ENCODE measurements around the gene EPSTI1.

DNA sequence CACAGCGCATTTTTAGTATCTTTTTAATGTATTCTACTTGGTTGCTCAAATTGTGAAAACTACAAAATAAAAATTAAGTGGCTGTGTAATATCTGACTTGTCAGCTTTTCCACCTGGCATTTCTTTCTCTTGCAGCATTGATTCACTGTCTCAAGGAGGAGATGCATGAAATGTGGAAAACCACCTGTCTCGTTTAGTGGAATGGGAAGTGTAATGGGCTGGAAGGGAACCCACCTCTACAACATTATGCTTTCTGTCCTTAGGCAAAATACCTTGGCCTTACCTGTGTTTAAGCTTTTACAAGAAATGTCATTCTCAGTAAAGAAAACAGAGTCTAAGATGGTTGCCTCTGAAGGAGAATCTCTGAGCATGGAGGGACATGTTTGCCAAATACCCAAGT is 142.8 kb downstream of the EPSTI1 start:
- no peak for TF ChIP-seq CTCF (IDR thresholded peaks at IDR 0.05)
- TF ChIP-seq POLR2AphosphoS5 (IDR thresholded peaks at IDR 0.05): no peak
- no peak for TF ChIP-seq EP300 (IDR thresholded peaks at IDR 0.05)
- TF ChIP-seq POLR2A (IDR thresholded peaks at IDR 0.05): no peak
